RWPE1 (cell line): ENCODE measurements around the gene ZNF555.

Source experiments
- CTCF ChIA-PET: fragments of 350-600 bp; sonication (Branson Sonifier 250); formaldehyde crosslinking; extraction: SDS; loops from one replicate; lab custom pipeline; 2021; lab: Yijun Ruan, JAX
- POLR2A ChIA-PET: fragments of 400-600 bp; formaldehyde crosslinking; extraction: SDS; loops from one replicate; lab custom pipeline; 2020; ENCODE audit warnings: antibody characterized with exemption; ENCODE audit not compliant: low non-redundant PET; lab: Yijun Ruan, JAX
- DNase-seq: peaks from one replicate; pipeline ENCODE4 v3.0.0; 2012; ENCODE audit warnings: low spot score
- H3K27ac ChIP-seq: fragments of 450-650 bp; 2 replicates; pipeline ENCODE4 v1.5.1; 2017
- TF ChIP-seq, protein P1 (sequence below): fragments of 450-650 bp; conservative IDR thresholded peaks from 2 replicates; pipeline ENCODE4 v1.5.1; 2017; ENCODE audit warnings: low read depth, mild to moderate bottlenecking

ZNF555 gene

GRCh38 chr19:2802826-2803225 lies 38.4 kb upstream of the ZNF555 start:
- no peak for DNase-seq
- no peak overlapping the region for H3K27ac ChIP-seq
- TF ChIP-seq, protein P1, sequence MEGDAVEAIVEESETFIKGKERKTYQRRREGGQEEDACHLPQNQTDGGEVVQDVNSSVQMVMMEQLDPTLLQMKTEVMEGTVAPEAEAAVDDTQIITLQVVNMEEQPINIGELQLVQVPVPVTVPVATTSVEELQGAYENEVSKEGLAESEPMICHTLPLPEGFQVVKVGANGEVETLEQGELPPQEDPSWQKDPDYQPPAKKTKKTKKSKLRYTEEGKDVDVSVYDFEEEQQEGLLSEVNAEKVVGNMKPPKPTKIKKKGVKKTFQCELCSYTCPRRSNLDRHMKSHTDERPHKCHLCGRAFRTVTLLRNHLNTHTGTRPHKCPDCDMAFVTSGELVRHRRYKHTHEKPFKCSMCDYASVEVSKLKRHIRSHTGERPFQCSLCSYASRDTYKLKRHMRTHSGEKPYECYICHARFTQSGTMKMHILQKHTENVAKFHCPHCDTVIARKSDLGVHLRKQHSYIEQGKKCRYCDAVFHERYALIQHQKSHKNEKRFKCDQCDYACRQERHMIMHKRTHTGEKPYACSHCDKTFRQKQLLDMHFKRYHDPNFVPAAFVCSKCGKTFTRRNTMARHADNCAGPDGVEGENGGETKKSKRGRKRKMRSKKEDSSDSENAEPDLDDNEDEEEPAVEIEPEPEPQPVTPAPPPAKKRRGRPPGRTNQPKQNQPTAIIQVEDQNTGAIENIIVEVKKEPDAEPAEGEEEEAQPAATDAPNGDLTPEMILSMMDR, result no peak
- ChIA-PET CTCF (no interaction called here), POLR2A (no interaction called here)

GRCh38 chr19:2803486-2804155 lies 37.7 kb upstream of the ZNF555 start:
- ChIA-PET POLR2A (no interaction called here), CTCF (interaction anchor here (0.5 kb wide), 1 partner anchor 1583 kb away, joined by 3 read pairs; no protein-coding TSS in a partner anchor)
- DNase-seq, result no peak
- H3K27ac ChIP-seq, result no peak overlapping the region
- TF ChIP-seq, protein P1, result no peak

DNA sequence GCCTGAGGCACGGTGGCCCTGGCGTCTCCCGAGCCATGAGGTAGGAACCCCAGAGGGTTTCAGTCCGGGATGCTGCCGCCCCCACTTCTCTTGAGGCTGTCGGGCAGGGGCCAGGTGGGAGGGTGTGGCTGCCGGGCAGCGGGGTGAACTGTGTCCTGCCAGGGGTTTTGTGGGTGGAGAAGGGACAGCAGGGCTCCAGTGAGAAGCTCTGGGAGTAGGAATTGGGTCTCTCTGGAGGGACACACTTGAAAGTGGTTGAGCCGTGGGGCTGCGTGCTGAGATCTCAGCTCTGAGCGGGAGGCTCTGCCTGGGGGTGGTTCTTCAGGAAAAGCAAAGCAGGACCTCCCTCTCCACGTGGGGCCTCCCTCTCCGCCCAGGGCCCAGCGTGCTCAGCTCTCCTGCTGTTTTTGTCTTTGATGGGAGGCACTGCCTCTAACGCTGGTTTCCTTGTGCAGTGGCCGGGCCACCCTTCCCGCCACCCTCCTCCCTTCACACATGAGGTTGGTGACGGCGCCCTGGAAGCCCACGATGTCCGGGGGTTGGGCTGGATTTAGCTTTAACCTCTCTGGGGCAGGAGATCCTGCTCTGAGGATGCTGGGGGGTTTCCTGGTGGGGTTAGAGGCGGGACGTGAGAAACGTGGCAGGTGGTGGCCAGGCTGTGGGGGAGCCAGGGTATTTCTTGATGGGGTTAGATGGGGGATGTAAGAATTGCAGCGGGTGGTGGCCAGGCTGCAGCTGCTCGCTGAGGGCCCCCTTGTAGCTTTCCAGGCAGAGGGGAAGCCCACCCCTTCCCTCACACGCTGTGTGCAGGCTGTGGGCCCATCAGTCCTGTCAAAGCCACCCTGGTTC lies 36.9 kb upstream of the ZNF555 start:
- no peak overlapping the region for H3K27ac ChIP-seq
- TF ChIP-seq, protein P1, result no peak
- no peak for DNase-seq
- ChIA-PET POLR2A (no interaction called here), CTCF (no interaction called here)

DNA sequence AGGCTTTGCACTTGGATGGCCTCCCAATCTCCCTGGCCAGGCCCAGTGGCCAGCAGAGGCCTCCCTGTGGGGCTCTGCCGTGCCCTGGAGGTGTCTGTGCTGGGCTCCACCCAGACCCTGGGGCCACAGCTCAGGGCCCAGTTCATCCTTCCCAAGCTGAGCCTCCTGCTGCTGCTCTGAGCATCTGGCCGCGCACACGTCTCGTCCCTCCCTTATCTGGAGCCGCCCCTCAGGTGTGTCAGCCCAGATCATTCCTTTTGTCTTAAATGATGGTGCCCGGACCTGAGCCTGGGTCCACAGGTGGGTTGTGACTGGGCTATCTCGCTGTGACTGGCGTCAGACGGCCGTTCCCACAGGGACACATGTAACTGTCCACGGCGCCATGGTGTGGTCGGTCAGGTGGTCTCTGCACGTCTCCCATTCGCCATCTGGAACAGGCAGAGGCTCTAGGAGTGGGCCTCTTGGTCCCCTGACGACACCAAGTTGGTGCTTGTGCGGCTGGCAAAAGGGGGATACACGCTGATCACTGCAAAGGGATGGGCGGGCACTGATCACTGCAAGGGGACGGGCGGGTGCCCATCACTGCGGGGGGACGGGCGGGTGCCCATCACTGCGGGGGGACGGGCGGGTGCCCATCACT lies 35.9 kb upstream of the ZNF555 start:
- TF ChIP-seq, protein P1, result no peak
- POLR2A ChIA-PET, result no interaction called here
- no peak overlapping the region for H3K27ac ChIP-seq
- CTCF ChIA-PET, result no interaction called here
- DNase-seq, result no peak

DNA sequence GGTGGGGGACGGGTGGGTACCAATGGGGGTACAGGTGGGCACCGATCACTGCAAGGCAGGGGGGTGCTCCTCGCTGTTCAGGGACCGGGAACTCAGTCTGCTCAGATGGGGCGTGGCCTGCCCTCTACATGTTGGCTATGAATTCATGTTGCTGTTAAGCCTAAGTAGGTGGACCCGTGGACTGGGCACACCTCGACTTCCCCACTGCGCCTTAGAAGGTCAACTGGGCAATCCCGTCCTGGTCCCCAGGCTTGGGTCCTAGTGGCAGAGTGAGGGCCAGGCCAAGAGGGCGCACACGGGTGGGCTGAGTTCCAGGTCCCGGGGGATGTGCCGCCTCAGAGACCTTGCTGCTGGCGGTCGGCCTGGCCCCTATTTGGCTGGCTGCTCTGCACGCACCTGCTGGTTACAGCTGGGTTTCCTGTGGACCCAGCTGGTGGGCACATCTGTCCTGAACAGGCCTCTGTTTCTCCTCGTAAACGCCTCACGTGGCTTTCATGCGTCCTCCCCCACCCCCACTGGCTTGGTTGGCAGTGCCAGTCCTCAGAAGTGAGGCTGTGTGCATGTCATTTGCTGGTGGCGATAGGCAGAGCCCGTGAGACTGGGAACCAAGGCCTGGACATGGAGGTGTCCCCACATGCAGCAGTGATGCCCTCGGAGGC lies 35.2 kb upstream of the ZNF555 start:
- TF ChIP-seq, protein P1, result no peak
- DNase-seq, result no peak
- H3K27ac ChIP-seq, result no peak overlapping the region
- ChIA-PET CTCF (no interaction called here), POLR2A (no interaction called here)
